Aorta (tissue), 5 donors: ENCODE data around the gene SPRING1. TPM values are rescaled to one million over a fixed set of nuclear protein-coding genes. Genes with fewer than 3 reads are reported as not detected.
A peak's percentile ranks its signal among the peaks of the same experiment; 100 is the strongest.
"Not testable (repeated sequence)": the region's sequence is repeated elsewhere in the genome, so short reads cannot be mapped to it uniquely, and the experiment has no call there.

ENCODE experiments used
- ATAC-seq: fragments of 200-7000 bp; cut with Tn5 transposase; one replicate; pipeline ENCODE4 v1.9.1; 2022; ENCODE audit warnings: moderate library complexity; ENCODE audit not compliant: low FRiP score
- DNase-seq, 2 donors: peaks; one replicate each; pipeline ENCODE4 v3.0.0-alpha.2; 2020
- H3K27ac ChIP-seq, 2 donors: one replicate each; pipeline ENCODE4 v1.5.1; 2013; ENCODE audit warnings: low read length in 2 of 2, mild to moderate bottlenecking in 2 of 2, moderate library complexity in 2 of 2, control low read depth in 1 of 2, inconsistent platforms in 1 of 2, low read depth in 1 of 2
- H3K27me3 ChIP-seq, 2 donors: one replicate each; pipeline ENCODE4 v1.6.1; 2013; ENCODE audit warnings: control low read depth in 1 of 2, low read length in 1 of 2, mild to moderate bottlenecking in 1 of 2, moderate library complexity in 1 of 2; ENCODE audit not compliant: insufficient read depth in 2 of 2, control insufficient read depth in 1 of 2
- H3K36me3 ChIP-seq, 2 donors: one replicate each; pipeline ENCODE4 v1.6.1; 2013; ENCODE audit warnings: control low read depth in 1 of 2, low read length in 1 of 2, mild to moderate bottlenecking in 1 of 2; ENCODE audit not compliant: insufficient read depth in 2 of 2, control insufficient read depth in 1 of 2
- H3K4me1 ChIP-seq, 2 donors: one replicate each; pipeline ENCODE4 v1.6.1; 2013; ENCODE audit warnings: low read length in 2 of 2, control low read depth in 1 of 2, mild to moderate bottlenecking in 1 of 2, moderate library complexity in 1 of 2; ENCODE audit not compliant: insufficient read depth in 2 of 2, control insufficient read depth in 1 of 2
- H3K4me3 ChIP-seq, 2 donors: one replicate each; pipeline ENCODE4 v1.5.1; 2013; ENCODE audit warnings: low read length in 2 of 2, control low read depth in 1 of 2, mild to moderate bottlenecking in 1 of 2
- H3K9me3 ChIP-seq: one replicate; pipeline ENCODE4 v1.6.1; 2013; ENCODE audit warnings: mild to moderate bottlenecking, low read length; ENCODE audit not compliant: control insufficient read depth
- WGBS, 2 donors: extraction: QIAGEN DNeasy Blood & Tissue Kit; methylation state at CpG; one replicate each; pipeline ENCODE4 v1.1.7; 2013; 5-methylcytosine and 5-hydroxymethylcytosine counted together
- intact Hi-C, 2 donors: fragments of 100-400 bp; cut with DNase I; formaldehyde crosslinking; loops; one replicate each; pipeline versions ENCODE4 v1.14.2 to v1.15.0; 2022
- polyA plus RNA-seq, 2 donors: library from polyadenylated mRNA; stranded (reverse); fragments of 200-250 nt; gene quantifications; one replicate each; pipeline ENCODE4 v1.2.3, GENCODE V29; 2013
- total RNA-seq, 2 donors: library from RNA; stranded (reverse); fragmentation: NEBNext Ultra II Directional; extraction: Animal tissue kit (Norgen Biotek cat#: 25700); gene quantifications; one replicate each; pipeline ENCODE4 v1.2.1, GENCODE V29; 2021
- donor health status: healthy with polysubstance abuse.
- donor health status: Bipolar disorder and iron deficiency.
- donor health status: DM: no; HTN: no; CAD: no.
- donor health status: DM: no; HTN: no; CAD: no.
- donor health status: DM: yes; HTN: yes; CAD: no.

Gene SPRING1
- total and polyA plus RNA-seq, 4 donors = 12.7 to 18.9 (median 15.2) TPM

GRCh38 chr12:116771651-116772050 lies 33.8 kb upstream of the SPRING1 start:
- ATAC-seq = no peak
- intact Hi-C loops = loop anchor here in 1 of 2 donors (10.0 kb wide), 1 partner anchor 113 kb away; the partner anchor contains the start of gene HRK
- peak in 1 of 2 donors; percentile 4 for DNase-seq

GRCh38 chr12:116766746-116767145 lies 28.9 kb upstream of the SPRING1 start:
- Histone ChIP-seq H3K27me3 (no peaks in the 10 kb centered on the region), H3K36me3 (no peaks in the 10 kb centered on the region), H3K4me1 (no peaks in the 10 kb centered on the region), H3K9me3 (no peaks in the 10 kb centered on the region), H3K27ac (no peak overlapping the region), H3K4me3 (no peak overlapping the region)
- intact Hi-C loops = no loop called here
- WGBS, 2 donors = 93 to 95% methylated on average over 3 of the region's 3 CpGs
- ATAC-seq (no peak), DNase-seq (peak in 1 of 2 donors; percentile 48)

More at GRCh38 chr12:116771651-116772050, 33.8 kb upstream of the SPRING1 start:
- Histone ChIP-seq H3K36me3 (no peaks in the 10 kb centered on the region), H3K4me3 (no peak overlapping the region), H3K4me1 (no peaks in the 10 kb centered on the region), H3K9me3 (no peaks in the 10 kb centered on the region), H3K27ac (no peak overlapping the region), H3K27me3 (no peaks in the 10 kb centered on the region)
- WGBS, 2 donors = 49 to 64% methylated on average over 8 of the region's 8 CpGs

- H3K27ac ChIP-seq = no peak overlapping the region
- no peaks in the 10 kb centered on the region for H3K4me1 ChIP-seq
- no peak overlapping the region for H3K4me3 ChIP-seq
- WGBS, 2 donors = 95 to 98% methylated on average over 3 of the region's 3 CpGs
- no peaks in the 10 kb centered on the region for H3K27me3 ChIP-seq
- no peaks in the 10 kb centered on the region for H3K9me3 ChIP-seq
- ATAC-seq (no peak), DNase-seq (peak in 1 of 2 donors; percentile 2)
- intact Hi-C loops = no loop called here
- no peaks in the 10 kb centered on the region for H3K36me3 ChIP-seq
Observed at GRCh38 chr12:116766285-116766684, 28.4 kb upstream of the SPRING1 start.

- Histone ChIP-seq H3K4me1 (no peaks in the 10 kb centered on the region), H3K27ac (no peak overlapping the region), H3K9me3 (no peaks in the 10 kb centered on the region), H3K4me3 (no peak overlapping the region), H3K36me3 (no peaks in the 10 kb centered on the region), H3K27me3 (no peaks in the 10 kb centered on the region)
- DNase-seq (peak in 1 of 2 donors; percentile 14), ATAC-seq (no peak)
- intact Hi-C loops = no loop called here
- 45 to 47% methylated on average over 5 of the region's 5 CpGs for WGBS, 2 donors
Observed at GRCh38 chr12:116765271-116765670, 27.4 kb upstream of the SPRING1 start.

GRCh38 chr12:116761499-116761898 lies 23.6 kb upstream of the SPRING1 start:
- Histone ChIP-seq H3K36me3 (no peaks in the 10 kb centered on the region), H3K9me3 (no peaks in the 10 kb centered on the region), H3K4me3 (no peak overlapping the region), H3K4me1 (no peaks in the 10 kb centered on the region), H3K27me3 (no peaks in the 10 kb centered on the region), H3K27ac (no peak overlapping the region)
- no peak for ATAC-seq
- intact Hi-C loops = no loop called here
- peak in 1 of 2 donors; percentile 20 for DNase-seq
- WGBS, 2 donors = 98 to 99% methylated on average over 4 of the region's 4 CpGs

- H3K27ac ChIP-seq = no peak overlapping the region
Observed at GRCh38 chr12:116760622-116761020, 22.8 kb upstream of the SPRING1 start.

GRCh38 chr12:116759783-116760621 lies 22.1 kb upstream of the SPRING1 start:
- peak; percentile 71 to 83 for DNase-seq
- no peaks in the 10 kb centered on the region for H3K9me3 ChIP-seq
- 16 to 21% methylated on average over 22 of the region's 22 CpGs for WGBS, 2 donors

More at GRCh38 chr12:116760622-116761020, 22.8 kb upstream of the SPRING1 start:
- no peaks in the 10 kb centered on the region for H3K4me1 ChIP-seq
- H3K27me3 ChIP-seq = no peaks in the 10 kb centered on the region
- H3K9me3 ChIP-seq = no peaks in the 10 kb centered on the region
- 34 to 36% methylated on average over 11 of the region's 11 CpGs for WGBS, 2 donors
- DNase-seq = no peak
- H3K4me3 ChIP-seq = peak overlapping the region in 1 of 2 donors; percentile 4
- intact Hi-C loops = no loop called here
- H3K36me3 ChIP-seq = no peaks in the 10 kb centered on the region
- no peak for ATAC-seq

GRCh38 chr12:116754783-116755182 lies 16.9 kb upstream of the SPRING1 start:
- H3K36me3 ChIP-seq, H3K27me3 ChIP-seq, H3K9me3 ChIP-seq, DNase-seq, H3K27ac ChIP-seq, ATAC-seq, H3K4me3 ChIP-seq, H3K4me1 ChIP-seq, intact Hi-C loops: not testable (repeated sequence)
- 95 to 100% methylated on average over 1 of the region's 1 CpG for WGBS, 2 donors

More at GRCh38 chr12:116759783-116760621, 22.1 kb upstream of the SPRING1 start:
- H3K4me1 ChIP-seq = no peaks in the 10 kb centered on the region
- peak overlapping the region in 1 of 2 donors; percentile 4 for H3K4me3 ChIP-seq
- no peaks in the 10 kb centered on the region for H3K27me3 ChIP-seq
- H3K36me3 ChIP-seq = no peaks in the 10 kb centered on the region
- ATAC-seq = peak; percentile 33
- intact Hi-C loops = no loop called here
- H3K27ac ChIP-seq = peak overlapping the region in 1 of 2 donors; percentile 23

- ATAC-seq, H3K4me3 ChIP-seq, intact Hi-C loops, H3K36me3 ChIP-seq, H3K4me1 ChIP-seq, H3K27me3 ChIP-seq, H3K9me3 ChIP-seq, DNase-seq, H3K27ac ChIP-seq: not testable (repeated sequence)
- 79 to 81% methylated on average over 5 of the region's 5 CpGs for WGBS, 2 donors
Observed at GRCh38 chr12:116754097-116754496, 16.2 kb upstream of the SPRING1 start.
